ENCODE data around the gene COL25A1.

DNA sequence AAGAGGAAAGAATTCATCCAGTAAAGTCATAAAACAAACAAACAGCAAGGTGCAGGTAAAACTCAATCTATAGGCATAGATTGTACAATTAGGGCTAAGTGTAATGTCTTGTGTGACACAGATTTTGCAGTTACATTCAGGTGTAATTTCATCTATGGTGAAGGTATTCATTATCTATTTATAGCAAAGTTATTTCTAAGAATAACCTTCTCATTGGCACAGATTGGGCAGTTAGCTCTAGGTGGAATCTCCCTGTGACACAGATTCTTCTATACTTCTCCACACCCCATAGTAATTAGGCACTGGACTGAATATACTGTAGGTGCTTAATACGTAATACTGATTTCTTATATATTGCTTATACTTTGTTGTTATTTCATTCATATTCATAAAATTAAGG is 66.8 kb downstream of the COL25A1 start:
- TF ChIP-seq, protein P1, sequence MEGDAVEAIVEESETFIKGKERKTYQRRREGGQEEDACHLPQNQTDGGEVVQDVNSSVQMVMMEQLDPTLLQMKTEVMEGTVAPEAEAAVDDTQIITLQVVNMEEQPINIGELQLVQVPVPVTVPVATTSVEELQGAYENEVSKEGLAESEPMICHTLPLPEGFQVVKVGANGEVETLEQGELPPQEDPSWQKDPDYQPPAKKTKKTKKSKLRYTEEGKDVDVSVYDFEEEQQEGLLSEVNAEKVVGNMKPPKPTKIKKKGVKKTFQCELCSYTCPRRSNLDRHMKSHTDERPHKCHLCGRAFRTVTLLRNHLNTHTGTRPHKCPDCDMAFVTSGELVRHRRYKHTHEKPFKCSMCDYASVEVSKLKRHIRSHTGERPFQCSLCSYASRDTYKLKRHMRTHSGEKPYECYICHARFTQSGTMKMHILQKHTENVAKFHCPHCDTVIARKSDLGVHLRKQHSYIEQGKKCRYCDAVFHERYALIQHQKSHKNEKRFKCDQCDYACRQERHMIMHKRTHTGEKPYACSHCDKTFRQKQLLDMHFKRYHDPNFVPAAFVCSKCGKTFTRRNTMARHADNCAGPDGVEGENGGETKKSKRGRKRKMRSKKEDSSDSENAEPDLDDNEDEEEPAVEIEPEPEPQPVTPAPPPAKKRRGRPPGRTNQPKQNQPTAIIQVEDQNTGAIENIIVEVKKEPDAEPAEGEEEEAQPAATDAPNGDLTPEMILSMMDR (IDR thresholded peaks at IDR 0.05; ENCODE audit: low read depth, low read length), result no peak
- TF ChIP-seq EZH2phosphoT487 (IDR thresholded peaks at IDR 0.05; ENCODE audit: low read depth), result no peak
